Osteocyte (in vitro differentiated cells): ENCODE results near the gene EMP2. TPM values are rescaled to one million over a fixed set of nuclear protein-coding genes. Genes with fewer than 3 reads are reported as not detected.

ENCODE experiments used
- DNase-seq: peaks from one replicate; pipeline ENCODE4 v3.0.0; 2021; ENCODE audit warnings: mixed read lengths; ENCODE audit not compliant: unreplicated experiment; ENCODE audit errors: extremely low spot score
- H3K27ac Mint-ChIP-seq: one replicate; pipeline ENCODE4 v1.8.0; 2021; ENCODE audit warnings: mild to moderate bottlenecking, mixed read lengths; ENCODE audit not compliant: unreplicated experiment
- H3K27me3 Mint-ChIP-seq: one replicate; pipeline ENCODE4 v1.8.0; 2021; ENCODE audit warnings: mixed read lengths; ENCODE audit not compliant: unreplicated experiment
- H3K36me3 Mint-ChIP-seq: one replicate; pipeline ENCODE4 v1.8.0; 2021; ENCODE audit warnings: mixed read lengths; ENCODE audit not compliant: unreplicated experiment
- H3K4me1 Mint-ChIP-seq: one replicate; pipeline ENCODE4 v1.8.0; 2021; ENCODE audit warnings: mixed read lengths; ENCODE audit not compliant: unreplicated experiment
- H3K4me3 Mint-ChIP-seq: one replicate; pipeline ENCODE4 v1.8.0; 2021; ENCODE audit warnings: mild to moderate bottlenecking, moderate library complexity, mixed read lengths; ENCODE audit not compliant: unreplicated experiment
- H3K9me3 Mint-ChIP-seq: one replicate; pipeline ENCODE4 v1.8.0; 2021; ENCODE audit warnings: mixed read lengths; ENCODE audit not compliant: unreplicated experiment
- total RNA-seq: library from RNA; stranded (reverse); gene quantifications from 2 replicates; pipeline ENCODE4 v1.2.1, GENCODE V29; 2021
- TF ChIP-seq, protein P1 (sequence below): fragments of 200-600 bp; sonication (generic); IDR thresholded peaks from 2 replicates; pipeline ENCODE4 v1.5.0; 2021; ENCODE audit warnings: antibody characterized with exemption, mild to moderate bottlenecking, moderate library complexity

The EMP2 gene
- total RNA-seq, 1 donor from 2014 or later, result 5.9 TPM

DNA sequence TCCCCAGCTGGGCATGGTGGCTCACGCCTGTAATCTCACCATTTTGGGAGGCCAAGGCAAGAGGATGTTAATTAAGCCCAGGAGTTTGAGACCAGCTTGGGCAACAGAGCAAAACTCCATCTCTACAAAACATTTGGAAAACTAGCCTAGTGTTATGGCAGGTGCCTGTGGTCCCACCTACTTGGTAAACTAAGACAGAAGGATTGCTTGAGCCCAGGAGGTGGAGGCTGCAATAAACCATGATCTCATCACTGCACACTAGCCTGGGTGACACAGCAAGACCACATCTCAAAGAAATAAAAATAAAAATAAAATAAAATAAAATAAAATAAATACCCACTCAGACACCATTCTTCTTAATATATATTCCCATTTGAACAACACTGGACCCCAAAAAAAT lies 32.0 kb downstream of the EMP2 start:
- H3K4me3 Mint-ChIP-seq, result no peak overlapping the region
- DNase-seq, result no peak
- peaks cover 11% of the 10 kb centered on the region for H3K9me3 Mint-ChIP-seq
- H3K27me3 Mint-ChIP-seq, result no peaks in the 10 kb centered on the region
- TF ChIP-seq, protein P1, sequence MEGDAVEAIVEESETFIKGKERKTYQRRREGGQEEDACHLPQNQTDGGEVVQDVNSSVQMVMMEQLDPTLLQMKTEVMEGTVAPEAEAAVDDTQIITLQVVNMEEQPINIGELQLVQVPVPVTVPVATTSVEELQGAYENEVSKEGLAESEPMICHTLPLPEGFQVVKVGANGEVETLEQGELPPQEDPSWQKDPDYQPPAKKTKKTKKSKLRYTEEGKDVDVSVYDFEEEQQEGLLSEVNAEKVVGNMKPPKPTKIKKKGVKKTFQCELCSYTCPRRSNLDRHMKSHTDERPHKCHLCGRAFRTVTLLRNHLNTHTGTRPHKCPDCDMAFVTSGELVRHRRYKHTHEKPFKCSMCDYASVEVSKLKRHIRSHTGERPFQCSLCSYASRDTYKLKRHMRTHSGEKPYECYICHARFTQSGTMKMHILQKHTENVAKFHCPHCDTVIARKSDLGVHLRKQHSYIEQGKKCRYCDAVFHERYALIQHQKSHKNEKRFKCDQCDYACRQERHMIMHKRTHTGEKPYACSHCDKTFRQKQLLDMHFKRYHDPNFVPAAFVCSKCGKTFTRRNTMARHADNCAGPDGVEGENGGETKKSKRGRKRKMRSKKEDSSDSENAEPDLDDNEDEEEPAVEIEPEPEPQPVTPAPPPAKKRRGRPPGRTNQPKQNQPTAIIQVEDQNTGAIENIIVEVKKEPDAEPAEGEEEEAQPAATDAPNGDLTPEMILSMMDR, result no peak
- no peak overlapping the region for H3K27ac Mint-ChIP-seq
- H3K4me1 Mint-ChIP-seq, result no peaks in the 10 kb centered on the region
- peaks cover 5% of the 10 kb centered on the region for H3K36me3 Mint-ChIP-seq

DNA sequence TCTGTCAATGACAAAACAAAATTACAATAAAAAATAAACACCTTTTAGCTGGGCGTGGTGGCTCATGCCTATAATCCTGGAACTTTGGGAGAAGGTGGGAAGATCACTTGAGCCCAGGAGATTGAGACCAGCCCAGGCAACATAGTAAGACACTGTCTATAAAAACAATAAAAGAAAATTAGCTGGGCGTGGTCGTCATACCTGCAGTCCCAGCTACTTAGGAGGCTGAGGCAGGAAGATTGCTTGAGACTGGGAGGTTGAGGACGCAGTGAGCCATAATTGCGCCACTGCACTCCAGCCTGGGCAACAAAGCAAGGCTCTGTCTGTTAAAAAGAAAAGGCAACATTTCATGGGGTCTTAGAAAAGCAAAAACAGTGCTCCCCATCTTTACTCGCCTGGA lies 32.7 kb downstream of the EMP2 start:
- Mint-ChIP-seq H3K4me3 (no peak overlapping the region), H3K36me3 (peaks cover 5% of the 10 kb centered on the region), H3K27me3 (no peaks in the 10 kb centered on the region), H3K9me3 (peaks cover 11% of the 10 kb centered on the region), H3K4me1 (no peaks in the 10 kb centered on the region), H3K27ac (no peak overlapping the region)
- TF ChIP-seq, protein P1, result no peak
- no peak for DNase-seq

GRCh38 chr16:10543231-10543977 lies 37.0 kb downstream of the EMP2 start:
- Mint-ChIP-seq H3K27ac (no peak overlapping the region), H3K4me3 (no peak overlapping the region), H3K36me3 (peaks cover 5% of the 10 kb centered on the region), H3K27me3 (no peaks in the 10 kb centered on the region), H3K4me1 (no peaks in the 10 kb centered on the region), H3K9me3 (peaks cover 3% of the 10 kb centered on the region)
- DNase-seq, result no peak
- TF ChIP-seq, protein P1, result no peak

- Mint-ChIP-seq H3K27ac (no peak overlapping the region), H3K36me3 (peaks cover 2% of the 10 kb centered on the region)
Measured at GRCh38 chr16:10541366-10541765, 39.0 kb downstream of the EMP2 start.

GRCh38 chr16:10539793-10540192 lies 40.6 kb downstream of the EMP2 start:
- Mint-ChIP-seq H3K4me1 (no peaks in the 10 kb centered on the region), H3K27ac (no peak overlapping the region), H3K36me3 (peaks cover 2% of the 10 kb centered on the region), H3K27me3 (no peaks in the 10 kb centered on the region), H3K9me3 (no peaks in the 10 kb centered on the region), H3K4me3 (no peak overlapping the region)
- no peak for DNase-seq
- TF ChIP-seq, protein P1, result no peak

More at GRCh38 chr16:10541366-10541765, 39.0 kb downstream of the EMP2 start:
- no peaks in the 10 kb centered on the region for H3K9me3 Mint-ChIP-seq
- no peak for DNase-seq
- TF ChIP-seq, protein P1, result no peak
- no peaks in the 10 kb centered on the region for H3K4me1 Mint-ChIP-seq
- no peak overlapping the region for H3K4me3 Mint-ChIP-seq
- H3K27me3 Mint-ChIP-seq, result no peaks in the 10 kb centered on the region
